ENCODE data around the gene RYR1.
"Not testable (repeated sequence)": the region's sequence is repeated elsewhere in the genome, so short reads cannot be mapped to it uniquely, and the experiment has no call there.

RYR1 gene

GRCh38 chr19:38514812-38515633 is 81.5 kb downstream of the RYR1 start:
- peak; percentile 97 for DNase-seq (ENCODE audit: low spot score)

- DNase-seq (ENCODE audit: low spot score): no peak
Measured at GRCh38 chr19:38515896-38516295, 82.4 kb downstream of the RYR1 start.

- DNase-seq (ENCODE audit: low spot score): no peak
Measured at GRCh38 chr19:38516802-38517201, 83.3 kb downstream of the RYR1 start.

GRCh38 chr19:38517321-38517720 is 83.8 kb downstream of the RYR1 start:
- no peak for DNase-seq (ENCODE audit: low spot score)

GRCh38 chr19:38517980-38518379 is 84.5 kb downstream of the RYR1 start:
- not testable (repeated sequence) for DNase-seq (ENCODE audit: low spot score)

- no peak for DNase-seq (ENCODE audit: low spot score)
Measured at GRCh38 chr19:38519168-38519567, 85.7 kb downstream of the RYR1 start.

GRCh38 chr19:38519988-38520387 is 86.5 kb downstream of the RYR1 start:
- DNase-seq (ENCODE audit: low spot score): no peak

- no peak for DNase-seq (ENCODE audit: low spot score)
Measured at GRCh38 chr19:38522915-38523314, 89.4 kb downstream of the RYR1 start.

GRCh38 chr19:38523319-38523718 is 89.8 kb downstream of the RYR1 start:
- no peak for DNase-seq (ENCODE audit: low spot score)

- DNase-seq (ENCODE audit: low spot score): no peak
Measured at GRCh38 chr19:38524369-38524768, 90.9 kb downstream of the RYR1 start.

- DNase-seq (ENCODE audit: low spot score): no peak
Measured at GRCh38 chr19:38524994-38525634, 91.6 kb downstream of the RYR1 start.

- no peak for DNase-seq (ENCODE audit: low spot score)
Measured at GRCh38 chr19:38526430-38526829, 92.9 kb downstream of the RYR1 start.

GRCh38 chr19:38527466-38528136 is 94.1 kb downstream of the RYR1 start:
- DNase-seq (ENCODE audit: low spot score): no peak

GRCh38 chr19:38528213-38528755 is 94.8 kb downstream of the RYR1 start:
- DNase-seq (ENCODE audit: low spot score): no peak

- DNase-seq (ENCODE audit: low spot score): no peak
Measured at GRCh38 chr19:38528931-38529330, 95.4 kb downstream of the RYR1 start.

- DNase-seq (ENCODE audit: low spot score): no peak
Measured at GRCh38 chr19:38531515-38531914, 98.0 kb downstream of the RYR1 start.

- no peak for DNase-seq (ENCODE audit: low spot score)
Measured at GRCh38 chr19:38532939-38533338, 99.4 kb downstream of the RYR1 start.

GRCh38 chr19:38534574-38534973 is 101.1 kb downstream of the RYR1 start:
- no peak for DNase-seq (ENCODE audit: low spot score)

- no peak for DNase-seq (ENCODE audit: low spot score)
Measured at GRCh38 chr19:38535212-38535611, 101.7 kb downstream of the RYR1 start.

- no peak for DNase-seq (ENCODE audit: low spot score)
Measured at GRCh38 chr19:38537071-38537936, 103.8 kb downstream of the RYR1 start.

GRCh38 chr19:38538386-38538785 is 104.9 kb downstream of the RYR1 start:
- no peak for DNase-seq (ENCODE audit: low spot score)

Data from HuH-7 (cell line).